Measurements from ENCODE around the gene ARHGAP22.

GRCh38 chr10:48485711-48486110 is 119.2 kb downstream of the ARHGAP22 start:
- TF ChIP-seq EZH2 (IDR thresholded peaks at IDR 0.05; ENCODE audit: low read length, missing control alignments) (no peak), CTCF (conservative IDR thresholded peaks at IDR 0.05 in 1 of 2, IDR thresholded peaks at IDR 0.05 in 1 of 2; ENCODE audit: low read depth in 1 of 2, low read length in 2 of 2) (no peak)
